Spleen (tissue), 11 donors: ENCODE data around the gene EIF2AK3. TPM values are rescaled to one million over a fixed set of nuclear protein-coding genes. Genes with fewer than 3 reads are reported as not detected.

ENCODE experiments used
- DNase-seq: peaks from one replicate; pipeline ENCODE4 v3.0.0-alpha.2; 2020
- H3K27ac ChIP-seq, 8 donors: fragments of 200-600 bp; sonication (generic) in 7 of 8; 1 replicate in 4 of 8; 2 replicates in 4 of 8; pipeline versions ENCODE4 v1.5.0 to v1.8.0; 2016 to 2021; ENCODE audit warnings: inconsistent platforms in 4 of 8, mild to moderate bottlenecking in 4 of 8, moderate library complexity in 1 of 8
- H3K27me3 ChIP-seq, 7 donors: fragments of 200-600 bp; sonication (generic) in 6 of 7; replicated peaks in 1 of 7; 1 replicate in 4 of 7; 2 replicates in 3 of 7; pipeline versions ENCODE4 v1.5.0 to v1.8.0; 2016 to 2021; ENCODE audit warnings: inconsistent platforms in 3 of 7, mild to moderate bottlenecking in 1 of 7
- H3K36me3 ChIP-seq, 6 donors: fragments of 200-600 bp; sonication (generic) in 5 of 6; 1 replicate in 4 of 6; 2 replicates in 2 of 6; pipeline versions ENCODE4 v1.5.0 to v1.8.0; 2016 to 2021; ENCODE audit warnings: inconsistent platforms in 2 of 6
- H3K4me1 ChIP-seq, 6 donors: fragments of 200-600 bp; sonication (generic) in 5 of 6; 1 replicate in 3 of 6; 2 replicates in 3 of 6; pipeline versions ENCODE4 v1.5.0 to v1.8.0; 2016 to 2021; ENCODE audit warnings: inconsistent platforms in 3 of 6
- H3K4me3 ChIP-seq, 8 donors: fragments of 200-600 bp; sonication (generic) in 7 of 8; 1 replicate in 4 of 8; 2 replicates in 4 of 8; pipeline versions ENCODE4 v1.5.0 to v1.8.0; 2016 to 2021; ENCODE audit warnings: inconsistent platforms in 4 of 8, mild to moderate bottlenecking in 4 of 8, moderate library complexity in 2 of 8
- H3K9me3 ChIP-seq, 8 donors: fragments of 200-600 bp; sonication (generic) in 7 of 8; 1 replicate in 4 of 8; 2 replicates in 4 of 8; pipeline versions ENCODE4 v1.5.0 to v1.8.0; 2016 to 2021; ENCODE audit warnings: inconsistent platforms in 4 of 8
- POLR2A ChIP-seq, 3 donors: fragments of 450-650 bp; IDR thresholded peaks; one replicate each; pipeline ENCODE4 v1.5.1; 2017; ENCODE audit warnings: antibody characterized with exemption in 3 of 3, mild to moderate bottlenecking in 1 of 3
- POLR2AphosphoS5 ChIP-seq, 3 donors: sonication (generic); formaldehyde crosslinking; IDR thresholded peaks; one replicate each; pipeline ENCODE4 v1.5.1; 2017; ENCODE audit warnings: antibody characterized with exemption in 3 of 3
- WGBS, 5 donors: extraction: QIAGEN DNeasy Blood & Tissue Kit in 3 of 5; methylation state at CpG; one replicate each; pipeline versions ENCODE4 v1.1.5 to v1.1.7; 2013 to 2018; 5-methylcytosine and 5-hydroxymethylcytosine counted together
- intact Hi-C: fragments of 100-400 bp; cut with DNase I; formaldehyde crosslinking; loops from one replicate; pipeline ENCODE4 v1.15.0; 2023; ENCODE audit warnings: low total_unique reads
- polyA plus RNA-seq, 3 donors: library from polyadenylated mRNA; stranded (reverse); fragments of 200-250 nt; gene quantifications; one replicate each; pipeline ENCODE4 v1.2.1, GENCODE V29; 2013
- total RNA-seq, 7 donors: library from RNA; depleted of rRNA in 3 of 7; stranded (reverse); fragments of >200 nt in 3 of 7; fragmentation: NEBNext Ultra II Directional in 4 of 7; extraction: Animal tissue kit (Norgen Biotek cat#: 25700) in 4 of 7; gene quantifications; one replicate each; pipeline versions ENCODE4 v1.1.0 to v1.2.1, GENCODE V29; 2016 to 2021
- TF ChIP-seq, protein P1 (sequence below), 11 experiments: fragments of 200-600 bp in 7 of 11; fragments of 450-650 bp in 4 of 11; sonication (generic) in 4 of 11; IDR thresholded peaks in 8 of 11; conservative IDR thresholded peaks in 3 of 11; 1 replicate in 7 of 11; 2 replicates in 4 of 11; pipeline versions ENCODE4 v1.4.0 to v1.8.0; 2016 to 2021; ENCODE audit warnings: antibody characterized with exemption in 11 of 11, inconsistent platforms in 4 of 11, mild to moderate bottlenecking in 1 of 11
- donor health status: healthy with polysubstance abuse.
- donor health status: DM: no; HTN: no; CAD: no; lungs with moderate emphysema.
- donor health status: DM: no; HTN: no; CAD: no.
- donor health status: Bipolar disorder and iron deficiency.
- donor health status: healthy.
- donor health status: DM: no; HTN: no; CAD: no.
- donor health status: DM: yes; HTN: yes; CAD: no.

Gene EIF2AK3
- total and polyA plus RNA-seq, 10 donors, result 4.3 to 29.8 (median 21.2) TPM

DNA sequence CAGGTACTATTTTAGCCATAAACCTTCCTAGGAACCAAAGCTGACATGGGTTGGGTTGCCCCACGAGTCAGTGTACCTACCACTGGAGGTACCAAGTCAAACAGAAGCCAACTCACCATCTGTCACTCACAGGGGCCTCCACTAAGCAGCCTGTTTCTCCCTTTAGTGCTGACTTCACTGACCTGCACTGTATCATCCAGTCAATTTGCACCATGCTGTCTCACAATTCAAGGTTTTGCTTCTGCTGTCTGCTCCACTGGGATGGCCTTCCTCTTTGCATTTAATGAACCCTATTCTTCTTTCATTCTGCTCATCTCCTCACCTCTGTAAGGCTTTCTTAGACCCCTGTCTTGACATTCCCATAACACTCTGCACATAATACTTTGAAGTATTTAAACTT, 47.2 kb downstream of the EIF2AK3 start:
- H3K27me3 ChIP-seq, result no peaks in the 10 kb centered on the region
- peaks cover 3 to 100% (median 78%) of the 10 kb centered on the region in 6 donors for H3K36me3 ChIP-seq
- intact Hi-C loops, result no loop called here
- H3K4me3 ChIP-seq, result no peak overlapping the region
- no peak overlapping the region for H3K27ac ChIP-seq
- TF ChIP-seq, protein P1, sequence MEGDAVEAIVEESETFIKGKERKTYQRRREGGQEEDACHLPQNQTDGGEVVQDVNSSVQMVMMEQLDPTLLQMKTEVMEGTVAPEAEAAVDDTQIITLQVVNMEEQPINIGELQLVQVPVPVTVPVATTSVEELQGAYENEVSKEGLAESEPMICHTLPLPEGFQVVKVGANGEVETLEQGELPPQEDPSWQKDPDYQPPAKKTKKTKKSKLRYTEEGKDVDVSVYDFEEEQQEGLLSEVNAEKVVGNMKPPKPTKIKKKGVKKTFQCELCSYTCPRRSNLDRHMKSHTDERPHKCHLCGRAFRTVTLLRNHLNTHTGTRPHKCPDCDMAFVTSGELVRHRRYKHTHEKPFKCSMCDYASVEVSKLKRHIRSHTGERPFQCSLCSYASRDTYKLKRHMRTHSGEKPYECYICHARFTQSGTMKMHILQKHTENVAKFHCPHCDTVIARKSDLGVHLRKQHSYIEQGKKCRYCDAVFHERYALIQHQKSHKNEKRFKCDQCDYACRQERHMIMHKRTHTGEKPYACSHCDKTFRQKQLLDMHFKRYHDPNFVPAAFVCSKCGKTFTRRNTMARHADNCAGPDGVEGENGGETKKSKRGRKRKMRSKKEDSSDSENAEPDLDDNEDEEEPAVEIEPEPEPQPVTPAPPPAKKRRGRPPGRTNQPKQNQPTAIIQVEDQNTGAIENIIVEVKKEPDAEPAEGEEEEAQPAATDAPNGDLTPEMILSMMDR (IDR thresholded peaks at IDR 0.05 in 8 of 11, conservative IDR thresholded peaks at IDR 0.05 in 3 of 11), result no peak
- no peak for TF ChIP-seq POLR2AphosphoS5 (IDR thresholded peaks at IDR 0.05)
- TF ChIP-seq POLR2A (IDR thresholded peaks at IDR 0.05), result no peak
- DNase-seq, result no peak
- H3K4me1 ChIP-seq, result no peaks in the 10 kb centered on the region
- no peaks in the 10 kb centered on the region for H3K9me3 ChIP-seq
- 89 to 100% (median 96%) methylated on average over 1 of the region's 1 CpG for WGBS, 5 donors

DNA sequence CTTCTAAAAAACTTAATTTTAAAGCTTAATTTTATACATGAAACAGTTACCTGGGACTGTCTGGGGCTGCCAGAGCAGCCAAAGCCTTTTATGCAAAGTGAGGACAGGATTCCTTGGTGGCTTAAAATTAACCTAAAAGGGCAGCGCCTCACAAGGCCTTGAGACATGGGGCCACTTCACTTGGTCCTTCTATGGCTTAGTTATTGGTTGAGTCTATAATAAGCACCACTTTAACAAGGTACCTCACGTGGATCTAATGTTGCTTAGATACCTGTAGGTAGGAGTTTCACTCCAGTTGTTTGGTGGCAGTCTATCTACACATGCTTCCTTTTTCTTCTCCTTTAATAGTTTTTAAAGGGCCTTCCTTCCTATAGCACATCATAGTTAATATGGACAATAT, 51.6 kb downstream of the EIF2AK3 start:
- intact Hi-C loops, result no loop called here

GRCh38 chr2:88575051-88575450, 52.2 kb downstream of the EIF2AK3 start:
- peaks cover 0 to 100% (median 75%) of the 10 kb centered on the region in 6 donors for H3K36me3 ChIP-seq

More for the DNA sequence above, 51.6 kb downstream of the EIF2AK3 start:
- Histone ChIP-seq H3K4me3 (no peak overlapping the region), H3K9me3 (no peaks in the 10 kb centered on the region), H3K27me3 (no peaks in the 10 kb centered on the region), H3K4me1 (no peaks in the 10 kb centered on the region), H3K36me3 (peaks cover 0 to 100% (median 73%) of the 10 kb centered on the region in 6 donors), H3K27ac (no peak overlapping the region)
- 93 to 99% (median 96%) methylated on average over 2 of the region's 2 CpGs for WGBS, 5 donors
- DNase-seq, result no peak
- TF ChIP-seq POLR2A (IDR thresholded peaks at IDR 0.05) (no peak), POLR2AphosphoS5 (IDR thresholded peaks at IDR 0.05) (no peak)
- TF ChIP-seq, protein P1 (IDR thresholded peaks at IDR 0.05 in 8 of 11, conservative IDR thresholded peaks at IDR 0.05 in 3 of 11), result no peak

DNA sequence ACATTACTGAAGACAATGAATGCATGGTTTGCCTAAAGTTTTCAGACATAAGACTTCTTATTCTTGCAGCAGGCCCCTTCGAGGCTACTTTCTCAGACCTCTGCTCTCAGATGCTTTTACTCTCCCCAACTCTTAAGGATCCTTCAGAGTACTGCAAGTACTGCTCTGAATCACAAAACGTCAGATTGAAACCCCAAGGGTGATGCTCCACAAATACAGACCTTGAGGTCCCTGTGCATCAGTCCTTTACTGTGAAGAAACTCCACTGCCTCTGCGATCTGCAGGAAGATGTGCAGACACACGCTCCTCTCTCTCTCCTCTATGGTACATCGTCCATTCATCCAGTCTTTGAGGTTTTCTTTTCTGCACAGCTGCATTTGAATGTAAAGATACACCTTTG, 52.8 kb downstream of the EIF2AK3 start:
- H3K27ac ChIP-seq, result no peak overlapping the region
- H3K36me3 ChIP-seq, result peaks cover 0 to 100% (median 76%) of the 10 kb centered on the region in 6 donors
- TF ChIP-seq POLR2AphosphoS5 (IDR thresholded peaks at IDR 0.05) (no peak), POLR2A (IDR thresholded peaks at IDR 0.05) (no peak)
- TF ChIP-seq, protein P1 (IDR thresholded peaks at IDR 0.05 in 8 of 11, conservative IDR thresholded peaks at IDR 0.05 in 3 of 11), result no peak
- H3K9me3 ChIP-seq, result no peaks in the 10 kb centered on the region
- H3K27me3 ChIP-seq, result no peaks in the 10 kb centered on the region
- 68 to 87% (median 79%) methylated on average over 5 of the region's 5 CpGs for WGBS, 5 donors
- intact Hi-C loops, result no loop called here
- no peaks in the 10 kb centered on the region for H3K4me1 ChIP-seq
- no peak overlapping the region for H3K4me3 ChIP-seq
- DNase-seq, result no peak

More at GRCh38 chr2:88575051-88575450, 52.2 kb downstream of the EIF2AK3 start:
- H3K27me3 ChIP-seq, result no peaks in the 10 kb centered on the region
- no peak for DNase-seq
- H3K27ac ChIP-seq, result no peak overlapping the region
- no peaks in the 10 kb centered on the region for H3K4me1 ChIP-seq
- WGBS, 5 donors, result 48 to 92% (median 50%) methylated on average over 2 of the region's 2 CpGs
- no peak overlapping the region for H3K4me3 ChIP-seq
- intact Hi-C loops, result no loop called here
- H3K9me3 ChIP-seq, result no peaks in the 10 kb centered on the region
- TF ChIP-seq POLR2A (IDR thresholded peaks at IDR 0.05) (no peak), POLR2AphosphoS5 (IDR thresholded peaks at IDR 0.05) (no peak)
- TF ChIP-seq, protein P1 (IDR thresholded peaks at IDR 0.05 in 8 of 11, conservative IDR thresholded peaks at IDR 0.05 in 3 of 11), result no peak
